HepG2 (cell line): ENCODE results near the gene TSPAN31. TPM values are rescaled to one million over a fixed set of nuclear protein-coding genes. Genes with fewer than 3 reads are reported as not detected.
A peak's percentile ranks its signal among the peaks of the same experiment; 100 is the strongest.

Experiments
- ETS1 ChIP-seq: sonication (generic); formaldehyde crosslinking; IDR thresholded peaks from 2 replicates; pipeline ENCODE4 v1.4.0; 2020; ENCODE audit warnings: missing genetic modification reagents
- FOXK1 ChIP-seq: sonication (generic); formaldehyde crosslinking; IDR thresholded peaks from 2 replicates; pipeline ENCODE4 v1.4.0; 2020; ENCODE audit warnings: low read depth, missing genetic modification reagents, borderline replicate concordance
- KDM6A ChIP-seq: IDR thresholded peaks from 2 replicates; pipeline ENCODE4 v1.6.1; 2016; ENCODE audit warnings: low read depth
- KLF15 ChIP-seq: sonication (generic); formaldehyde crosslinking; IDR thresholded peaks from 2 replicates; pipeline ENCODE4 v1.8.1; 2023; ENCODE audit warnings: borderline replicate concordance, mild to moderate bottlenecking, inconsistent platforms, missing genetic modification reagents, mixed read lengths
- MIXL1 ChIP-seq: IDR thresholded peaks from 2 replicates; pipeline ENCODE4 v1.6.1; 2016
- PRPF4 ChIP-seq: fragments of 200-400 bp; formaldehyde crosslinking; IDR thresholded peaks from 2 replicates; pipeline ENCODE4 v1.6.1; 2016; ENCODE audit warnings: low read length, low read depth; ENCODE audit not compliant: poor library complexity, severe bottlenecking
- SOX13 ChIP-seq, 3 experiments: fragments of 450-650 bp in 1 of 3; sonication (generic) in 1 of 3; formaldehyde crosslinking in 1 of 3; IDR thresholded peaks in 2 of 3; conservative IDR thresholded peaks in 1 of 3; 2 replicates each; pipeline versions ENCODE4 v1.5.0 to v1.6.1; 2016 to 2020; ENCODE audit warnings: antibody characterized with exemption in 1 of 3, mild to moderate bottlenecking in 1 of 3, missing compliant biosample characterization in 1 of 3, missing genetic modification reagents in 1 of 3, moderate library complexity in 1 of 3
- TAF1 ChIP-seq: sonication (generic); formaldehyde crosslinking; IDR thresholded peaks from 2 replicates; pipeline ENCODE4 v1.4.0; 2020; ENCODE audit warnings: missing genetic modification reagents
- TCF12 ChIP-seq, 2 experiments: fragments of 450-650 bp in 1 of 2; sonication (generic) in 1 of 2; formaldehyde crosslinking in 1 of 2; IDR thresholded peaks; 2 replicates each; pipeline versions ENCODE4 v1.6.1 to v1.8.0; 2017 to 2022; ENCODE audit warnings: antibody characterized with exemption in 1 of 2, mild to moderate bottlenecking in 1 of 2, missing genetic modification reagents in 1 of 2, moderate library complexity in 1 of 2
- TRIM22 ChIP-seq: fragments of 450-650 bp; IDR thresholded peaks from 2 replicates; pipeline ENCODE4 v1.6.1; 2017
- ZNF10 ChIP-seq: sonication (generic); formaldehyde crosslinking; IDR thresholded peaks from 2 replicates; pipeline ENCODE4 v1.4.0; 2020; ENCODE audit warnings: mild to moderate bottlenecking, low read depth, missing genetic modification reagents, borderline replicate concordance
- ZNF501 ChIP-seq: sonication (generic); formaldehyde crosslinking; IDR thresholded peaks from 2 replicates; pipeline ENCODE4 v1.5.1; 2020; ENCODE audit warnings: mild to moderate bottlenecking, moderate library complexity, missing genetic modification reagents
- ZNF766 ChIP-seq: sonication (generic); formaldehyde crosslinking; IDR thresholded peaks from 2 replicates; pipeline ENCODE4 v1.5.0; 2020; ENCODE audit warnings: missing genetic modification reagents, borderline replicate concordance
- polyA plus RNA-seq, 8 experiments: library from polyadenylated mRNA; depleted of rRNA in 3 of 8; stranded (reverse) in 7 of 8; unstranded in 1 of 8; fragments of >200 nt; fragmentation: Illumina TruSeq in 4 of 8; extraction: Trizol in 4 of 8; gene quantifications; 2 replicates each; pipeline versions ENCODE4 v1.2.1 to v1.2.3, GENCODE V29; 2011 to 2016; ENCODE audit warnings: low read depth in 4 of 8, missing spikeins in 1 of 8, mixed read lengths in 1 of 8; ENCODE audit not compliant: insufficient read depth in 1 of 8
- total RNA-seq, 5 experiments: library from RNA; depleted of rRNA; stranded (reverse); fragments of >200 nt; fragmentation: Illumina TruSeq; extraction: Trizol; gene quantifications; 2 replicates each; pipeline ENCODE4 v1.2.3, GENCODE V29; 2016; ENCODE audit warnings: low read depth in 1 of 5
- TF ChIP-seq, protein P1 (sequence below): sonication (generic); formaldehyde crosslinking; IDR thresholded peaks from 2 replicates; pipeline ENCODE4 v1.4.0; 2020; ENCODE audit warnings: missing genetic modification reagents
- TF ChIP-seq, protein P2 (sequence below): sonication (generic); formaldehyde crosslinking; IDR thresholded peaks from 2 replicates; pipeline ENCODE4 v1.4.0; 2020; ENCODE audit warnings: low read depth, missing genetic modification reagents
- TF ChIP-seq, protein P3 (sequence below): sonication (generic); formaldehyde crosslinking; conservative IDR thresholded peaks from 2 replicates; pipeline ENCODE4 v1.4.0; 2020; ENCODE audit warnings: missing genetic modification reagents

Gene TSPAN31
- total and polyA plus RNA-seq, 2 of the 13 experiments (the other 11 are each of a cell fraction or from before 2014, with no cell fraction given) = 10.4 to 24.6 TPM

- TF ChIP-seq, protein P1, sequence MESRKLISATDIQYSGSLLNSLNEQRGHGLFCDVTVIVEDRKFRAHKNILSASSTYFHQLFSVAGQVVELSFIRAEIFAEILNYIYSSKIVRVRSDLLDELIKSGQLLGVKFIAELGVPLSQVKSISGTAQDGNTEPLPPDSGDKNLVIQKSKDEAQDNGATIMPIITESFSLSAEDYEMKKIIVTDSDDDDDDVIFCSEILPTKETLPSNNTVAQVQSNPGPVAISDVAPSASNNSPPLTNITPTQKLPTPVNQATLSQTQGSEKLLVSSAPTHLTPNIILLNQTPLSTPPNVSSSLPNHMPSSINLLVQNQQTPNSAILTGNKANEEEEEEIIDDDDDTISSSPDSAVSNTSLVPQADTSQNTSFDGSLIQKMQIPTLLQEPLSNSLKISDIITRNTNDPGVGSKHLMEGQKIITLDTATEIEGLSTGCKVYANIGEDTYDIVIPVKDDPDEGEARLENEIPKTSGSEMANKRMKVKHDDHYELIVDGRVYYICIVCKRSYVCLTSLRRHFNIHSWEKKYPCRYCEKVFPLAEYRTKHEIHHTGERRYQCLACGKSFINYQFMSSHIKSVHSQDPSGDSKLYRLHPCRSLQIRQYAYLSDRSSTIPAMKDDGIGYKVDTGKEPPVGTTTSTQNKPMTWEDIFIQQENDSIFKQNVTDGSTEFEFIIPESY (CRISPR knock-in tag) = no peak
- no peak for TF ChIP-seq ZNF501
- TF ChIP-seq ETS1 (CRISPR knock-in tag) = 0 out of 2 replicates have a peak, but pooled peaks have one; percentile 40
- TF ChIP-seq KLF15 = no peak
- no peak for TF ChIP-seq ZNF10 (CRISPR knock-in tag)
- no peak for TF ChIP-seq TRIM22
- no peak for TF ChIP-seq TCF12 (IDR thresholded peaks at IDR 0.05)
- 0 out of 2 replicates have a peak, but pooled peaks have one; percentile 56 for TF ChIP-seq TCF12 (CRISPR knock-in tag; IDR thresholded peaks at IDR 0.05)
- TF ChIP-seq, protein P2, sequence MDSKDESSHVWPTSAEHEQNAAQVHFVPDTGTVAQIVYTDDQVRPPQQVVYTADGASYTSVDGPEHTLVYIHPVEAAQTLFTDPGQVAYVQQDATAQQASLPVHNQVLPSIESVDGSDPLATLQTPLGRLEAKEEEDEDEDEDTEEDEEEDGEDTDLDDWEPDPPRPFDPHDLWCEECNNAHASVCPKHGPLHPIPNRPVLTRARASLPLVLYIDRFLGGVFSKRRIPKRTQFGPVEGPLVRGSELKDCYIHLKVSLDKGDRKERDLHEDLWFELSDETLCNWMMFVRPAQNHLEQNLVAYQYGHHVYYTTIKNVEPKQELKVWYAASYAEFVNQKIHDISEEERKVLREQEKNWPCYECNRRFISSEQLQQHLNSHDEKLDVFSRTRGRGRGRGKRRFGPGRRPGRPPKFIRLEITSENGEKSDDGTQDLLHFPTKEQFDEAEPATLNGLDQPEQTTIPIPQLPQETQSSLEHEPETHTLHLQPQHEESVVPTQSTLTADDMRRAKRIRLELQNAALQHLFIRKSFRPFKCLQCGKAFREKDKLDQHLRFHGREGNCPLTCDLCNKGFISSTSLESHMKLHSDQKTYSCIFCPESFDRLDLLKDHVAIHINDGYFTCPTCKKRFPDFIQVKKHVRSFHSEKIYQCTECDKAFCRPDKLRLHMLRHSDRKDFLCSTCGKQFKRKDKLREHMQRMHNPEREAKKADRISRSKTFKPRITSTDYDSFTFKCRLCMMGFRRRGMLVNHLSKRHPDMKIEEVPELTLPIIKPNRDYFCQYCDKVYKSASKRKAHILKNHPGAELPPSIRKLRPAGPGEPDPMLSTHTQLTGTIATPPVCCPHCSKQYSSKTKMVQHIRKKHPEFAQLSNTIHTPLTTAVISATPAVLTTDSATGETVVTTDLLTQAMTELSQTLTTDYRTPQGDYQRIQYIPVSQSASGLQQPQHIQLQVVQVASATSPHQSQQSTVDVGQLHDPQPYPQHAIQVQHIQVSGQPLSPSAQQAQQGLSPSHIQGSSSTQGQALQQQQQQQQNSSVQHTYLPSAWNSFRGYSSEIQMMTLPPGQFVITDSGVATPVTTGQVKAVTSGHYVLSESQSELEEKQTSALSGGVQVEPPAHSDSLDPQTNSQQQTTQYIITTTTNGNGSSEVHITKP (CRISPR knock-in tag) = no peak
- TF ChIP-seq TAF1 (CRISPR knock-in tag) = peak; percentile 69; the same call in 1 of the 2 replicates
- TF ChIP-seq ZNF766 = 0 out of 2 replicates have a peak, but pooled peaks have one; percentile 43
- peak; percentile 25; the same call in 1 of the 2 replicates for TF ChIP-seq MIXL1
- TF ChIP-seq, protein P3, sequence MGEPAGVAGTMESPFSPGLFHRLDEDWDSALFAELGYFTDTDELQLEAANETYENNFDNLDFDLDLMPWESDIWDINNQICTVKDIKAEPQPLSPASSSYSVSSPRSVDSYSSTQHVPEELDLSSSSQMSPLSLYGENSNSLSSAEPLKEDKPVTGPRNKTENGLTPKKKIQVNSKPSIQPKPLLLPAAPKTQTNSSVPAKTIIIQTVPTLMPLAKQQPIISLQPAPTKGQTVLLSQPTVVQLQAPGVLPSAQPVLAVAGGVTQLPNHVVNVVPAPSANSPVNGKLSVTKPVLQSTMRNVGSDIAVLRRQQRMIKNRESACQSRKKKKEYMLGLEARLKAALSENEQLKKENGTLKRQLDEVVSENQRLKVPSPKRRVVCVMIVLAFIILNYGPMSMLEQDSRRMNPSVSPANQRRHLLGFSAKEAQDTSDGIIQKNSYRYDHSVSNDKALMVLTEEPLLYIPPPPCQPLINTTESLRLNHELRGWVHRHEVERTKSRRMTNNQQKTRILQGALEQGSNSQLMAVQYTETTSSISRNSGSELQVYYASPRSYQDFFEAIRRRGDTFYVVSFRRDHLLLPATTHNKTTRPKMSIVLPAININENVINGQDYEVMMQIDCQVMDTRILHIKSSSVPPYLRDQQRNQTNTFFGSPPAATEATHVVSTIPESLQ = no peak
- no peak for TF ChIP-seq FOXK1 (CRISPR knock-in tag)
- TF ChIP-seq KDM6A (CRISPR knock-in tag) = no peak
- TF ChIP-seq SOX13 (IDR thresholded peaks at IDR 0.05) = no peak
- TF ChIP-seq SOX13 (CRISPR knock-in tag; conservative IDR thresholded peaks at IDR 0.05 in 1 of 2, IDR thresholded peaks at IDR 0.05 in 1 of 2) = no peak
- no peak for TF ChIP-seq PRPF4
Observed at GRCh38 chr12:57755454-57756372, 10.9 kb downstream of the TSPAN31 start (continued).
